HG03064 (cell line): Measurements from ENCODE around the gene CFAP77.

ENCODE experiments used
- ATAC-seq: cut with Tn5 transposase; IDR thresholded peaks from one replicate; pipeline ENCODE4 v1.9.1; 2021; ENCODE audit warnings: low read depth; ENCODE audit not compliant: unreplicated experiment

Gene CFAP77

DNA sequence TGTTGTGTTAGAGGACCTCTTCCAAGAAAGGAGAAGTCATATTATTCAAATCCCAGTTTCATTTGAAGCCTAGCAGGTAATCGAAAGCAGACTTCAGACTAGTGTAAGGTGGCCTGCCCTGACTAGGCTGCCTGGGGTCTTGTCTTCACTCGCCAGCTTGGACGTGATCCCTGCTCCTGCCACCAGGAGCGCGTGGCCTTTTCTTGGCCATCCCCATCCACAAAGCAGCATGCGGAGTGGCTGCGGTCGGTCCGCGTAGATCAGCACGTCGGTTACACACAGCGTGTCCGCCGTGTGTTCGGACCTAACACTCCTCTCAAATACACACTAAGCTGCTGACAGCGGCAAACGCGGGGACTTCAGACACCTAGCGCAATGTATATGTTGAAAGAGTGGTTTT is 37.3 kb downstream of the CFAP77 start:
- ATAC-seq: no peak

DNA sequence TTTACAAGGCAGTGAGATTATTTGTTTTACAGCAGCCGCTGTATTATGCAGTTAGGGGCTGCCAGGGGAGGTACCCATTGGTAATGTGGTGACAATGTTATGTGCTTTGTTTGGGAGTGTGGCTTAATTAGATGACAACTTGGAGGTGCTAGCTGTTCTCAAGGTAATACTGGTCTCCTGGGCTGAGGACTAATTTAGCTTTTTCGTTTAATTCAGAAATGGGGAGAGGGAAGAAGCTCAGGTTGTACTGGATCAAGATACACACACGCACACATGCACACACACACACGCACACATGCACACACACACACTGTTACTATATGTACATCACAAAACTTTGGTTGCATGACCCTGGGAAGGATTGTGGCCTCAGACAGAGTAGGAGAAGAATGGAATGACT is 37.9 kb downstream of the CFAP77 start:
- no peak for ATAC-seq

DNA sequence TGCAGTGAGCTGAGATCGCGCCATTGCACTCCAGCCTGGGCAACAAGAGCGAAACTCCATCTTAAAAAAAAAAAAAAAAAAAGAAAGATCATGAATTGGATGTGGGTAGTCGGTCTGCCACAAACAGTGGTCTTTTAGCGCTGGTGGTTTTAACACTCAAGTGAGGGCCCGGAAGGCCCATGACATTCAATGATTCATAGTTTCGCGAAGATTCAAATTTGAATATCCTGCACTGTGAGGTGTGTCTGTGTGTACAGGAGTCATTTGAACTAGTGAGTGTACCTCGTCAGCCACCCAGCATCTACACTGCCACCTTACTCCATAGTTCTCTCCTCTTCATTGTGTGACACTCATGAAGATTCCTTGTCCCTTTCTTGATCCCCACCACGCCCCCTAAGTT is 41.3 kb downstream of the CFAP77 start:
- no peak for ATAC-seq

DNA sequence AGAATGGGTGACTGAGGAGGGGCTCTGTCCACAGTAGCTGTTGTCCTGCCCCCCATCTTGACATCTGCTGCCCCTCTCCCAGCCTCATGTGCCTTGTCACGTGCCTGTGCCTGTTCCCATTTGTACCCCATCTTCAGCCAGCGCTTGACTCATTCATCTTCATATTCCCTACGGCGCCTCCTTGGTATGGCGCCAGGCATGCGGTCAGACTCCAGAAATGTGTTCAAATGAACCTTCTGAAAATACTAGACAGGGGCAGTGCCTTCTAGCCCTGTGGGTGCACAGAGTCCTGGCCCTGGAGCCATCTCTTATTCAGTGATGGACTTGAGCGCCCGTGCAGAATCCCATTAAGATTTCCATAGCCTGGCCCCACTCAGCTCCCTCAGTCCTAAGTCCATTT is 46.2 kb downstream of the CFAP77 start:
- ATAC-seq: no peak

DNA sequence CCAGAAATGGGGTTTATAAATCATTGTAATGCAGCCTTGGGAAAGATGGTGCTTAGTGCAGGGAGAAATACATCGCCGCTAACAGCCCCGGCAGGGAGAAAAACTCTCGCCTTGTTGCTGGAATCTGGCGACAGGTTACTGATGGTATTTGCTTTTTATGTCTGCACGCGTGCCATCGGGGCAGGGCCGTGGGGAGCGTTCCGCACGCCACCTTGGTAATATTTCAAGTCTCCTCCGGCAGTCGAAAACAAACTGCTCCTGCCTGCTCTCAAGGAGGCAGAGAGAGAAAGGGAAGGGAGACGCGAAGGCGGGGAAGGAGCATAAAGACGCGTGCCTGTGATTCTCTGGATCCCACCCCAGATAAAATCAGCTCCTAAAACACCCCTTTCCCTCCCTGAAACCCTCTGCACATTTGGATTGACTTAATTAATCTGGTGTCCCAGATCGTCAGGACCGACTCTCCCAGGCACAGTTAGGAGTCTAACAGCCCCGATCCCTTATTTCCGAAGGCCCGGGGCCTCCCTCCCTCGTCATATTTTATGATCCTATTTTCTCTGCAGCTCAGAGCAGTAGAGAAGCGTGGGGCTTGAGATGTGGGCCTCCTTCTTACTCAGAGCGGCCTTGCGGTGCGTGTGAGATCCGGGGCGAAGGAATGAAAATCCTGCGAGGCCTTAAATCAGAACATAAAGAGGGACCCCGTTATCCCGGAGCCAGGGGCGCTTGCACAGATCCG is 47.7 kb downstream of the CFAP77 start:
- ATAC-seq: no peak

DNA sequence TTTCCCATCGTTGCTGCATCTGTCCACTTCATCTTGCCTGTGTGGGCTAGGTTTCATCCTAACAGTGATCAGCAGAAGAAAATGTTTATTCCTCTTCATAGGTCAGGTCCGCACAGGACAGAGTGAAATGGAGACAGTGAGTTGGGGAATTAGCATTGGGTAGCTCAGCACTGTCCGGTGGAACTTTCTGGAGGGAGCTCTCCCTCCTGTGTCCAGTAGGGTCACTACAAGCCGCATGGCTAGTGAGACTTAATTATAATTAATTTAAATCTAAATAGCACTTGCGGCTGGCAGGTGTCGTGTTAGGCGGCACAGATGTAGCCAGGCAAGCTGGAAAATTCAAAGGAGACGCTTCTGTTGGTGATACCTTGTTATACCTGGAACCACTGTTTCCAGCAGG is 48.4 kb downstream of the CFAP77 start:
- ATAC-seq: no peak

DNA sequence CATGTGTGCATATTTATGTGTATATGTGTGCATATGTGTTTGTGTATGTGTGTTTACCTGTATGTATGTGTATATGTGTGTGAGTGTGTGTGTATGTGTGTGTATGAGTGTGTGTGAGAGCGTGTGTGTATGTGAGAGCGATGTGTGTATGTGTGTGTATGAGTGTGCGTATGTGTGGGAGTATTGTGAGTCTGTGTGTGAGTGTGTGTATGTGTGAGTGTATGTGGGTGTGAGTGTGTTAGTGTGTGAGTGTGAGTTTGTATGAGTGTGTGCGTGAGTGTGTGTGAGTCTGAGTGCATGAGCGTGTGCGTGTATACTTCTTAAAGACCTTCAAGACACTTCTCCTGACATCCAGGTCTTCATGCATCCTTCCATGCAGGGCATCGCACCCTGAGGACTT is 49.6 kb downstream of the CFAP77 start:
- no peak for ATAC-seq

DNA sequence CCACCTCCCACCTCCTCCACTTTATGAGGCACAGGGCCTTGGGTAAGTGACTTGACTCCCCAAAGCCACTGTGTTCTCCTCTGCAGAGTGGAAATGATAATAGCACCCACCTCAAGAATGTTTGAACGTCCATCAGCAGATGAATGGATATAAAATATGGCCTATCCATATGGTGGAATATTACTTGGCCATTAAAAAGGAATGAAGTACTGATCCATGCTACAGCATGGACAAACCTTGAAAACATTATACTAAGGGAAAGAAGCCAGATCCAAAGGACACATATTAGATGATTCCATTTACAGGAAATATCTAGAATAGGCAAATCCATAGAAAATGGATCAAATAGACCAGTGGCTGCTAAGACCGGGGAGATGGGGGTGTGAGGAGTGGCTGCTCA is 50.2 kb downstream of the CFAP77 start:
- ATAC-seq: no peak

DNA sequence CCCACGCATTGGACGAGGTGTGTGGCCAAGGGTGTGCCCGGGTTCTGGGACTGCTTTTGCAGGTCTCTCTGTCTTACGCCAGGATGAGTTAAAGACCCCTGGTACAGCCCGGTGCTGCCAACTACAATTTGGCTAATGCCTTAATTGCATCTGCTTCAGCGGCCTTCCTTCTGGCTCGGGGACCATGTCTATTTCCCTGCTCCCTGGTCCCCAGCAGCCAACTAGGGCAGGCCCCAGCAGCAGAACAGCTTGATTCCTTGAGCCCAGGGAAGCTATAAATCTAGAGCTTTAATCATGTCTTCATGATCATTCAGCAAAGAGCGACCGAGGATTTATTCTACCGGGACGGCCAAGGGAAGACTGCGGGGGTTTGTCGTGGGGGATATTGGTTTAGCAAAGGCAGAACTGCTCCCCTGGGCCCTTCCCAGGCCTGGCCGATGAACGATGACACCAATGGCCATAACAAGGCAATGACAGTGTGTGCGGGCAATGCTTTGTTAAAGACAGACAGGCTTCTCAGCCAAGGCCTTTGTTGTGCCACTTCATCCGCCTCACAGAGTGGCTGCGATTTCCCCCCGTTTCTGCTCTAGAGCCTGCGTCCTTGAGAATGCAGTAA is 51.4 kb downstream of the CFAP77 start:
- no peak for ATAC-seq

DNA sequence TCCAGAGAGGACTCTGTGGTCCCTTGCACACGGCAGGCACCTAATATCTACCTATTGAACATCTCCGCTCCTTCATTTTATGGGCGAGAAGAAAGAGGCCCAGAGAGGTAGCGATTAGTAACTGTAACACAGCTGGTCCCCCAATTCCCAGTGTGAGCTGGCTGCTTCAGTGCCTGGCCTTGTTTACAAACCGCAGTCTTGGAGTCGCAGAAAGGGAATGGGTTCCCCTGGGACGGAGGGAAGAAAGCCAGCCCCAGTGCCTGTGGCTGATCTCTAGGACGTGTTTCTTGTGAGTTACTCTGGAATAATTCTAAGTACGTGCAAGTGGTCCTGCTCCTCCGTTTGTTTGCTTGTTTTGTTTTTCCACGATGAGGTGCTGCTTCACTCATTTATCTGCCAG is 52.0 kb downstream of the CFAP77 start:
- ATAC-seq: no peak

DNA sequence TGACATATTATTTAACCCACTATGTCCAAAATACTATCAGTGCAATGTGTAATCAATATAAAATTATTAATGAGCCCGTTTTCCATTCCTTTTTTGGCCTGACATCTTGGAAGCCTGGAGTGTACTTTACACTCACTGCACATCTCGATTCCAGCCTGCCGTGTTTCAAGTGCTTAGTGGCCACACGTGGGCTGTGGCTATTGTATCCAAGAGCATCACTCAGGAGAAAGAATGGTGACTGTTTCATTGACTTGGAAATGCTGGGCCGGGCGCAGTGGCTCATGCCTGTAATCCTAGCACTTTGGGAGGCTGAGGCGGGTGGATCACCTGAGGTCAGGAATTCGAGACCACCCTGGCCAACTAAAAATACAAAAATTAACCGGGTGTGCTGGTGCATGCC is 54.5 kb downstream of the CFAP77 start:
- no peak for ATAC-seq

DNA sequence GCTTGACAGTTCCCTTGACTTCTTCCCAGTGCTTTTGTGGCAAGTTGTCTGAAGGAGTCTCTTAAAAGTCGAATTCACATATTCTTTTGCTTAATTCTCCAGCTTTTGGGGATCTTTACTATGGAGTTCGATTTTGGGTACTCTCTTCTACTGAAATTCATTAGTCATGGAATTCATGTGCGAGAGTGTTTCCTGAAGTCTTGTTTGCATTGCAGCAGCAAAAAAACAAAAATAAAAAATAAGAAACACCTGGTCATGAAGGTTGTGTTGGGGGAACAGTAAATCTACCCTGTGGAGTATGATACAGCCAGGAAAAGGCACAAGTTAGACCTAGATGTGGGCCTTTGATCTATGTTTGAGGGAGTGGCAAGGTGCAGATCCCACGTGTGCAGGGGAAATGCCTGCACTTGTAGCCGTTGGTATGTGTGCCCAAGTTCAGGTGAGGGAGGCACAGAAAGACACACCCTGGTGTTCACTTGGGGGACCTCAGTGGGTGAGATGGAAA is 55.2 kb downstream of the CFAP77 start:
- ATAC-seq: no peak

DNA sequence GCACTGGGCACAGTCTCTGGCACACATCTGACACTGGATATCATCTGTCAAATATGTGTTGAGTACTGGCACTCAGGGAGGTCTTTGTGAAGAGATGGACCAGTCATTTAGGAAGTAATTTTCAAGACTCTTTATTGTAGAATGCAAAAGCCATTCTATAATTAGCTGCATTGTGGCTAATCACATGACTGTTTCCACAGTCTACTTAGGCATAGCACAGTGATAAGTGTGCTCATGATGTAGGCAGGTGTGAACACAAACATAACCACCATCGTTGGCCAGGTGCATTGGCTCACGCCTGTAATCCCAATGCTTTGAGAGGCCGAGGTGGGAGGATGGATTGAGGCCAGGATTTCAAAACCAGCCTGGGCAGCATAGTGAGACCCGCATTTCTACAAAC is 62.2 kb downstream of the CFAP77 start:
- no peak for ATAC-seq

DNA sequence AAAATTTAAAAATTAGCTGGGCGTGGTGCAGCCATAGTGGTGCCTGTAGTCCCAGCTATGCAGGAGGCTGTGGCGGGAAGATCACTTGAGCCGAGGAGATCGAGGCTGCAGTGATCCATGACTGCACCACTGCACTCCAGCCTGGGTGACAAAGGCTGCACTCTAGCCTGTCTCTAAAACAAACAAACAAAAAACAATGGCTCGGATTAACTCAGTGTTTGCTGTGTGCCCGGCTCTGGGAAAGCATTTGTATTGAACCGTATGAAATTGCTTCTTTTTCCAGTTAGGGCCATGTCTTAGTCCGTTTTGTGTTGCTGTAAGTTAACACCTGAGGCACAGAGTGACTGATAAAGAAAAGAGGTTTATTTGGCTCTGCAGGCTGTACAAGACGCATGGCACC is 62.6 kb downstream of the CFAP77 start:
- ATAC-seq: no peak

DNA sequence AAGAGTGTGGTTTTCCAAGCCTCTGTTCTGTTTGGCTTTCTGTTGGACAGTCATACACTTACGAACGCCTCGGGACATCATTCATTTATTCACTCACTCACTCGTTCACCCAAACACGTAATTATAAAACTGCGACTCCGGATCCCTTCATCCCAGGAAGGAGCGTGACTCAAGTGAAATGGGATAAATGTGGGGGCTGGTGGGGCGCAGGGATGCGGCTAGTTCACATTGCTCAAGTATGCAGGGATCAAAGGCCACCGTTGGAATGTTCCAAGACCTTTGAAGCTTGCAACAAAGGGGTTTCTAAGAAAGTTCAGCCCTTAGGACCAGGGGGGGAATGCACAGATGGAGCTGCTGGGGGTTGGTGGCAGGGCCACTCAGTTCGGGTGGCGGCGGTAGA is 64.2 kb downstream of the CFAP77 start:
- ATAC-seq: no peak

DNA sequence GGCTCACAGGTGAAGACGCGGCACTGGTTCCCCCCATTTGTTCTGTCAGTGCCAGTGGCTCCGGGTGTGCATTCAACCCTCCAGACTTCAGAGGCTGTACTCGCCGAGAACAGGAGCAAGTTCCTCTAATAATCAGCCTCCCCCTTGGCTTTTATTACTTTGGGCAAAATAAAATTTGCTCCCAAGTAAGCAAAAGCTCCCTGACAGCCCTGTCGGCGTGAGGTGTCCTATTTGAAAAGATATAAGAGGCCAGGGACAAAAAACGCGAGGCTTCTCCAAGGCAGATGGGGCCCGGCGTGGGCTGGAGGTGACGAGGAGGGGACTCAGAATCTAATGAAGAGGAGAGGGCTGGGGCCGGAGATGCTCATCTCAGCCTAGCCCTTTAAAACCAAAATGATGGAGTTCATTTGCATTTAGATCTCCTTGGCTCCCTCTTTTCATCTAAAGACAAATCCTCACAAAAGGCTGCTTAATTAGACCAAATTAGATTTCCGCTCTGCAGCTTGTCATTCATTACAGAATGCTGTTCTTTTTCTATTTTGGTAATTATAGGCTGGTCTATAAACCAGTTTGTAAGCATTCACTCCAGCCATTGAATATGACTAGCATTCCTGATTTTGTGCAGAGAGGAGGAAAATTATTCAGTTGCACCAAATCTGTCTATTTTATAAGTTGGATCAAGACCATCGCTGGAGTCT is 68.5 kb downstream of the CFAP77 start:
- no peak for ATAC-seq

DNA sequence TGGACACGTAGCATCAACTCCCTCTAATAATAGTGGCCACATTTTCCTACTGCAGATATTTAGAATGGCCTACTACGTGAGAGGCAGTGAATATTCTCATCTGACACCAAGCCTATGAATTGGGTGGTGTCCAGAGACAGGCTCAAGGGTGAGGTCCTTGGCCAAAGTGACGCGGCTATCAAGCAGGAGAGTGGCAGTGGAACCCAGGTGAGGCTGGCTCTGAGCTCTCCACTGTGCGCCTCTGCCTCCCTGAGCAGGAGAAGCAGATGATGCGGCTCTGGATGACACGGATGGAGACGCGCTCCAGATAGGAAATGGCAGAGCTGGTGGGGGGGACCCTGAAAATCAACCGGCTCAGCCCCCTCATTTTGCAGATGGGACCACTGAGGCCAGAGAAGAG is 69.7 kb downstream of the CFAP77 start:
- no peak for ATAC-seq

DNA sequence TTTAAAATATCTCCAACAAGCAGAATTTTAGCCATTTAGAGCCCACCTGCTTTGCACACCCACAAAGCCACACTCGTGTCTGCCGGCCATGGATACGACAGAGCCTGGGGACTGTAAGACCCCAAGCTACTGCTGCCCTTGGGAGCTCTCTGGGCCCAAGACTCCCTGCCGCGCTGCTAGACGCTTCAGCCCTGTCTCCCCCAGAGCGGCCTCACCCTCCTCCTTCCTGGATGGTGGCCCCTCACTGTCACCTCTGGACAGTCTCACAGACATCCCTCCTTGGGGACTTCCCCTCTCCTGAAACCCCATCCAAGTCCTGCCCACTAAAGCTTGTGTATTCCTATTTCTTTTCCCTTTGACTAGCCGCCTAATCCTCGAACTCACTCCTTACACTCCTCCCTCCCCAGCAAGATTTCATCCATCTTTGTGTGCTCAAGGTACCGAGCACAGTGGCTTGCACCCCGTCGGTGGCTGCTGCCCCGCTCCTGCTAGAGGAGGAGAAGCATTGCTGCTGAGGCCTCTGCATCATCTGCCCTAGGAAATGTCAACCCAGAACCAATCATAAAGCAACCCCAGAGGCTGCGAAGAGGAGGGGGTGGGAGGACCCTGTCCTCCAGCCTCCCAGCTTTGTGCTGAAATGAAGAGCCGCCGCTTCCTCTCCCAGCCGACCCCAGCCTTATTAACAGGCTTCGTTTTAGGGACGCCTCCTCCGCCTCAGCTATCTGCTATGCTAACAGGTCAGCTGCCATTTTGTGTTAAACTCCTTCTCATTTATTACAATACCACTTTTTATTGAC is 71.2 kb downstream of the CFAP77 start:
- no peak for ATAC-seq

DNA sequence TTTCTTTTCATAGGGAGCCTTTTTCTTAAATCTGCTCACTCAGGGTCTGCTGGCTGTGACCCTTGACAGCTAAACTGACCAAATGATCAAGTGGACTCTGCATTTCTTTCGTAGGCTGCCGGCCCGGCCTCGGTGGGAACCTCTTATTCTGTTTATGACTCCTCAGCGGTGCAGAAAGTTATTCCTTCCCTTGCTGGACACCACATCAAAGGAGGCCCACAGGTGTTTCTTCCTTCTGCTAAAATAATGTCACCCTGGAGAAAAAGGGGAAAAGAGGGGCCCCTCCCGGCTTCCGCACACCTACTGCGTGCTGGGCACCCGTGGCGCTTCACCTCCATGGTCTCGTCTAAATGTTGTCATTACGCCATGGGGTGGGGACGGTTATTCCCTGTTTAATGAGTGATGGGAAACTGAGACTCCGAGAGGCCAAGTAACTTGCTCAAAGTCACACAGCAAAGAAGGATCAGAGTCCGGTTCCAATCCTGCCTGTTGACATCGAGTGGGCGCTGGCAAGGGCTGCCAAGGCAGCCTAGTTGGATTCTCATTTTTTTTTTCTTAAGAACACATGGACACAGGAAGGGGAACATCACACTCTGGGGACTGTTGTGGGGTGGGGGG is 72.3 kb downstream of the CFAP77 start:
- no peak for ATAC-seq

DNA sequence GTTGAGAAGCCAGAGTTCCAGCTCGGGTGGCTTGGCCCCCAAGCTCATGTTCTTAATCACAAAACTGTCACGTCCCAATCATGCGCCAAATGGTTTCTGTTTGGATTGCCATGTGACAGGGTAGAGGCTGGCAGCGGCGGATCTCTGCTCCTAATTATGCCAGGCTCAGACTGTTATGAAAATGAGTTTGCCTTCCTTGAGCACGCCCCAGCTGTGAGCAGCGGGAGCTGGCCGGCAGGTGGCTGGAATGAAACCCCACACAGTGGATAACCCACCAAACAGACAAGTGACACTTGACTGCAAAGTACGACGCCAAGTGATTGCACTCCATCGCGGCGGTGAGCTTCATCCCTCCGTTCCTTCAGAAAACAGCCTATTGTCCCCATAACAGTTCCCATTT is 75.4 kb downstream of the CFAP77 start:
- ATAC-seq: no peak
